ENCODE measurements around the gene PLB1. TPM values are rescaled to one million over a fixed set of nuclear protein-coding genes. Genes with fewer than 3 reads are reported as not detected.

Gene PLB1
- total RNA-seq, 1 donor from 2014 or later, result 2.2 TPM

DNA sequence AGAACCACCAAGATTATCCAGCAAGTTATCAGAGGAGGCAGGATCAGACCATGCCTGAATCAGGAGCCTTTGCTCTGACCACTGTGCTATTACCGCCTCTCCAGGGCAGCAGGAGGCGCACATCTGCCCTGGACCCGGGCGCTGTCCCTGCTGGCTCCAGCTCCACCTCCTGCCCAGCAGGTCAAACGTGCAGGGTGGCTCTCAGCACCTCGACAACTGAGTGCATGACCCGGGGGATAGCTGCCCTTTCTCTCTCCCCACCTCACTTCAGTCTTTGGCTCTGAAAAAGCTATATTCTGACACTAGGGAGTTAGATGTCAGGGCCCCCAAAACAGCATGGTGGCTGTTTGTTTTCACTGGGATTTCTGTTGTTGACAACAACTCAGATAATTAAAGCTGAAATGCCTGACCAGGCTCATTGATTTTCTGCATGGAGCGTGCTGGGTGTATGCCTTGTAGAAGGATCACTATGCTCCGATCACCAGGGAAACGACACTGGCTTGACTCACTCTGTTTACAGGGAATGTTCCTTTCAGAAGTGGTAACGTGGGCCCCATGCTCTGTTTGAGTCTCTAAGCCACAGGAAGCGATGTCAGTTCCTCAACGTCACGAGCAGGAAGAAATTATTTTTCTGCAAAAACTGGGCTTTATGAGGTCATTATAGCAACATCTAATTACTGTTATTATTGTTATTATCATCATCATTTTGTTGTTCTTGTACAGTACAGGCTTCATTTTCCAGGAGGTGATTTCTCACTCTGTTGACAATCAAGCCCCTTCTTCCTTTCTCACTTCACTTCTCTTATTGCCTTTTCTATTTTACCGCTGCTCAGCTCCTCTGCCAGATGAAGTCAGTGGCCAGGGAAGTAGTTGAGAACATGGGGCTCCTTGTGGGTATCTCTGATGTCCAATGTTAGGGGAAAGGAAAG is 125.6 kb downstream of the PLB1 start:
- no peak for TF ChIP-seq CTCF (IDR thresholded peaks at IDR 0.05; ENCODE audit: unreplicated experiment)
- Mint-ChIP-seq H3K27ac (peak overlapping the region; percentile 88), H3K4me3 (no peak overlapping the region), H3K27me3 (ENCODE audit: low read depth) (no peaks in the 10 kb centered on the region), H3K4me1 (peaks cover 48% of the 10 kb centered on the region), H3K36me3 (no peaks in the 10 kb centered on the region), H3K9me3 (no peaks in the 10 kb centered on the region)
- no peak for DNase-seq (ENCODE audit: low spot score in 2 of 2, unreplicated experiment in 2 of 2)

DNA sequence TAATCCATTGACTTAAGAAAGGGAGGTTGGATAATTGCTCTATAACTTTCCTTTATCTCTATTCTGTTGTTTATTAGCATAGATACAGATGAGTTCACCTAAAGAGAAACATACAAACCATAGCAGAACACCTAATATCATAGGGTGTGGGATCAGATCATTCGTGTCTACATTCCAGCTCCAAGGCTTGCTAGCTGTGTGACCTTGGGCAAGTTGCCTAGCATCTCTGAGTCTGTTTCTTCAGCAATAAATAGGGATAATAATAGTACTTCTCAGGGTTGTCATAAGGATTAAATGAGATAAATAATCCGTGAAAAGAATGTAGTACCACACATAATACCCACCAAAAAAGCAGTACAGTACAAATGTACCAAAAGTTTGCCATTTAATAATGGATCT is 126.2 kb downstream of the PLB1 start:
- H3K4me3 Mint-ChIP-seq, result no peak overlapping the region

DNA sequence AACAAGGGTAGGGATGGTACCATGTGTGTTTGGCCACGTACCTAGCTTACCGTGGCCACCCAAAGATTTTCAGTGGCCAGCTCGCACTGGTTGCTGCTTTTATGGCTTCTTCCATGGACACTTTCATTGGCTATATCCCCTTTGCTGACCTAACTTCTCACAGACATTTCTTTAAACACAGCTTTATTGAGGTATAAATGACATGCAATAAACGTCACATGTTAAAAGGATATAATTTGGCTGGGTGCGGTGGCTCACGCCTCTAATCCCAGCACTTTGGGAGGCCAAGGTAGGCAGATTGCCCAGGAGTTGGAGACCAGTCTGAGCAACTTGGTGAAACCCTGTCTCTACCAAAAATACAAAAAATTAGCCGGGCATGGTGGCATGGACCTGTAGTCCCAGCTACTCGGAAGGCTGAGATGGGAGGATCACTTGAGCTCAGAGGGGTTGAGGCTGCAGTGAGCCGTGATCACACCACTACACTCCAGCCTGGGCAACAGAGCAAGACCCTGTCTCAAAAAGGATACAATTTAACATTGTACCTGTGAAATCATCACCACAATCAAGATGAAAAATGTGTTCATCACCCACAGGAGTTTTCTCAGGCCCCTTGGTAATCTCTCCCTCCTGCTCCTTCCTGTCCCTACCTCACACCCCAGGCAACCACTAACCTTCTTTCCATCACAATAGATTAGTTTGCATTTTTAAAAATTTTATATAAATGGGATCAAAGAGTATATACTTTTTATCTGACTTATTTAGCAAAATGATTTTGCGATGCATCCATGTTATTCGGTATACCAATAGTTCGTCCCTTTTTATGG is 127.9 kb downstream of the PLB1 start:
- peak overlapping the region; percentile 47 for H3K27ac Mint-ChIP-seq
- H3K4me1 Mint-ChIP-seq, result peaks cover 55% of the 10 kb centered on the region
- no peaks in the 10 kb centered on the region for H3K36me3 Mint-ChIP-seq

More for the DNA sequence above, 126.2 kb downstream of the PLB1 start:
- no peak for DNase-seq (ENCODE audit: low spot score in 2 of 2, unreplicated experiment in 2 of 2)
- Mint-ChIP-seq H3K36me3 (no peaks in the 10 kb centered on the region), H3K9me3 (no peaks in the 10 kb centered on the region), H3K4me1 (peaks cover 52% of the 10 kb centered on the region), H3K27me3 (ENCODE audit: low read depth) (no peaks in the 10 kb centered on the region), H3K27ac (peak overlapping the region; percentile 88)
- no peak for TF ChIP-seq CTCF (IDR thresholded peaks at IDR 0.05; ENCODE audit: unreplicated experiment)

DNA sequence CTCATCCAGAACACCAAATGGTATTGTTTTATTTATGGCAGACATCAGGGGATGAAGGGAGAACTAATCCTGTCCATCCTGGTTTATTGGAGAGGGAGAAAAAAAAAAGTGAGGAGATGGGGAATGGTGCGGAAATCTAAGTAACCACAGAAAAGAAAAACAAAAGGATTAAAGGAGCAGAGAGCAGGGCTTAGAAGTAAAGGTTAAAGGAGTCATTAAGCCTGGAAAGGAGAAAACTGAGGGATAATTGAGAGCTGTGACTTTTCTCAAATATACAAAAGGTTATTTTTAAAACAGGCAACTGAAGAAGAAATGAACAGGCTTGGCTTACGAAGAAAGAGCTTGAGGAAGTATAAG is 128.6 kb downstream of the PLB1 start:
- Mint-ChIP-seq H3K36me3 (no peaks in the 10 kb centered on the region), H3K27me3 (ENCODE audit: low read depth) (no peaks in the 10 kb centered on the region), H3K4me1 (peaks cover 49% of the 10 kb centered on the region), H3K9me3 (no peaks in the 10 kb centered on the region), H3K4me3 (no peak overlapping the region), H3K27ac (peak overlapping the region; percentile 47)
- no peak for TF ChIP-seq CTCF (IDR thresholded peaks at IDR 0.05; ENCODE audit: unreplicated experiment)
- DNase-seq (ENCODE audit: low spot score in 2 of 2, unreplicated experiment in 2 of 2), result no peak

More for the DNA sequence above, 127.9 kb downstream of the PLB1 start:
- no peak for TF ChIP-seq CTCF (IDR thresholded peaks at IDR 0.05; ENCODE audit: unreplicated experiment)
- DNase-seq (ENCODE audit: low spot score in 2 of 2, unreplicated experiment in 2 of 2), result no peak
- Mint-ChIP-seq H3K9me3 (no peaks in the 10 kb centered on the region), H3K4me3 (no peak overlapping the region), H3K27me3 (ENCODE audit: low read depth) (no peaks in the 10 kb centered on the region)

DNA sequence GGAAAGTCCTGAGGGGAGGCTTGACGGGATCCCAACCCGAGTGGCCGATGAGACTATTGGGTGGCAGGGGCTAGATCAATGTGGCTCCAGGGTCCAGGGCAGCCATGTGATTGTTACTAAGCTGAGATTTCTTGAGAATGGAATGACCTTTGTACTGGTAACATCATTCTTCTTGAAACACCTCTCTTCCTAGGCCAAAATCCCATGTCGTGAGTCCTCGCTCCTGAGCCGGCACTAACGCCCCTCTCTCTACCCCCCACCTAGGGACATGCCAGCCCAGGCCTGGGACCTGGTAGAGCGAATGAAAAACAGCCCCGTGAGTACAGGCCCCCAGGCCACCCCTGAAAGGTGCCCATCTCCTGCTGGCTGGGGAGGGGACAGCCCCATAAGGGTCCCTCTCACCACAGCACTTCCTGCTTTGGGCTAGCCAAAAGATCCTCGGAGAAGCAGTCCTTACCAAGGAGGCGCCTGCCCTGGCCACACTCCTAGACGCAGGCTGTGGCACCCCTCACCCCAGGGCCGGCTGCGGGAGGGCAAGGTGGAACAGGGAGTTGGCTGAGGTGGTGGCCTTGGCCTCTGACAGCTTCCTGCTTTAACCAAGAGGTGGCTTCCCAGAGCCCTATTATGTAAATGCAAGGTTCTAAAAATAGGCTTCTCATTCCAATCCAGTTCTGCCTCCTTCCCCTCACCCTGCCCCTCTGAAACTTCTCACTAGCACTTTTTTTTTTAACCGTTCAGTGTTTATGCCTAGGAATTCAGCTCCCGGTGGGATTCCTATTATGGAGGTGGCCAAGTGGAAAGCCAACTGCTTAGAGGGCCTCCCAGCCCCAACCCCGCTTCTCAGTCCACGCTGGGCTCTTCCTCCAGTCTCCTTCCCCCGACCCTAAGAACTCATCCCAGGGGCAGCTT is 129.2 kb downstream of the PLB1 start:
- TF ChIP-seq CTCF (IDR thresholded peaks at IDR 0.05; ENCODE audit: unreplicated experiment), result no peak

More for the DNA sequence above, 129.2 kb downstream of the PLB1 start:
- H3K36me3 Mint-ChIP-seq, result no peaks in the 10 kb centered on the region
- H3K9me3 Mint-ChIP-seq, result no peaks in the 10 kb centered on the region
- peak overlapping the region; percentile 53 for H3K27ac Mint-ChIP-seq
- no peaks in the 10 kb centered on the region for H3K27me3 Mint-ChIP-seq (ENCODE audit: low read depth)
- H3K4me1 Mint-ChIP-seq, result peaks cover 43% of the 10 kb centered on the region
- DNase-seq (ENCODE audit: low spot score in 2 of 2, unreplicated experiment in 2 of 2), result no peak
- H3K4me3 Mint-ChIP-seq, result no peak overlapping the region

Data from mesothelial cell of epicardium (in vitro differentiated cells).